ENCODE measurements around the gene ARL8B. TPM values are rescaled to one million over a fixed set of nuclear protein-coding genes. Genes with fewer than 3 reads are reported as not detected.
A peak's percentile ranks its signal among the peaks of the same experiment; 100 is the strongest.

The ARL8B gene
- total RNA-seq, 1 donor from 2014 or later, result 35.7 TPM

- no peaks in the 10 kb centered on the region for H3K27me3 Mint-ChIP-seq (ENCODE audit: low read depth)
- no peak overlapping the region for H3K27ac Mint-ChIP-seq (ENCODE audit: unreplicated experiment)
- no peak for DNase-seq (ENCODE audit: low read depth, low spot score)
- peaks cover 51% of the 10 kb centered on the region for H3K4me1 Mint-ChIP-seq
- TF ChIP-seq CTCF (conservative IDR thresholded peaks at IDR 0.05), result no peak
- no peaks in the 10 kb centered on the region for H3K9me3 Mint-ChIP-seq
- peaks cover 11% of the 10 kb centered on the region for H3K36me3 Mint-ChIP-seq (ENCODE audit: low read depth)
- peak overlapping the region; percentile 76 for H3K4me3 Mint-ChIP-seq
These were observed 68.2 kb downstream of the ARL8B start for GRCh38 chr3:5190147-5190791.

- DNase-seq (ENCODE audit: low read depth, low spot score), result no peak
- H3K27ac Mint-ChIP-seq (ENCODE audit: unreplicated experiment), result no peak overlapping the region
- H3K9me3 Mint-ChIP-seq, result no peaks in the 10 kb centered on the region
- H3K4me1 Mint-ChIP-seq, result peaks cover 45% of the 10 kb centered on the region
- TF ChIP-seq CTCF (conservative IDR thresholded peaks at IDR 0.05), result no peak
- peaks cover 13% of the 10 kb centered on the region for H3K36me3 Mint-ChIP-seq (ENCODE audit: low read depth)
- H3K4me3 Mint-ChIP-seq, result peak overlapping the region; percentile 54
- no peaks in the 10 kb centered on the region for H3K27me3 Mint-ChIP-seq (ENCODE audit: low read depth)
These were observed 69.6 kb downstream of the ARL8B start for GRCh38 chr3:5191555-5192304.

GRCh38 chr3:5192571-5193365 is 70.7 kb downstream of the ARL8B start:
- peaks cover 19% of the 10 kb centered on the region for H3K36me3 Mint-ChIP-seq (ENCODE audit: low read depth)
- no peaks in the 10 kb centered on the region for H3K9me3 Mint-ChIP-seq
- peaks cover 49% of the 10 kb centered on the region for H3K4me1 Mint-ChIP-seq
- TF ChIP-seq CTCF (conservative IDR thresholded peaks at IDR 0.05), result no peak
- no peaks in the 10 kb centered on the region for H3K27me3 Mint-ChIP-seq (ENCODE audit: low read depth)
- no peak for DNase-seq (ENCODE audit: low read depth, low spot score)
- H3K4me3 Mint-ChIP-seq, result no peak overlapping the region
- H3K27ac Mint-ChIP-seq (ENCODE audit: unreplicated experiment), result no peak overlapping the region

GRCh38 chr3:5194341-5194740 is 72.2 kb downstream of the ARL8B start:
- no peak overlapping the region for H3K4me3 Mint-ChIP-seq
- peaks cover 22% of the 10 kb centered on the region for H3K36me3 Mint-ChIP-seq (ENCODE audit: low read depth)
- H3K27me3 Mint-ChIP-seq (ENCODE audit: low read depth), result no peaks in the 10 kb centered on the region
- no peak overlapping the region for H3K27ac Mint-ChIP-seq (ENCODE audit: unreplicated experiment)
- DNase-seq (ENCODE audit: low read depth, low spot score), result no peak
- H3K4me1 Mint-ChIP-seq, result peaks cover 39% of the 10 kb centered on the region
- no peaks in the 10 kb centered on the region for H3K9me3 Mint-ChIP-seq
- TF ChIP-seq CTCF (conservative IDR thresholded peaks at IDR 0.05), result no peak

- H3K4me1 Mint-ChIP-seq, result peaks cover 35% of the 10 kb centered on the region
- no peak for TF ChIP-seq CTCF (conservative IDR thresholded peaks at IDR 0.05)
These were observed 72.9 kb downstream of the ARL8B start for GRCh38 chr3:5194801-5195509.

More at GRCh38 chr3:5194801-5195509, 72.9 kb downstream of the ARL8B start:
- Mint-ChIP-seq H3K9me3 (no peaks in the 10 kb centered on the region), H3K36me3 (ENCODE audit: low read depth) (peaks cover 21% of the 10 kb centered on the region), H3K4me3 (no peak overlapping the region), H3K27ac (ENCODE audit: unreplicated experiment) (no peak overlapping the region), H3K27me3 (ENCODE audit: low read depth) (no peaks in the 10 kb centered on the region)
- no peak for DNase-seq (ENCODE audit: low read depth, low spot score)

Data from neural crest cell (in vitro differentiated cells).